Measurements from ENCODE around the gene PCMT1. TPM values are rescaled to one million over a fixed set of nuclear protein-coding genes. Genes with fewer than 3 reads are reported as not detected.
"Not testable (repeated sequence)": the region's sequence is repeated elsewhere in the genome, so short reads cannot be mapped to it uniquely, and the experiment has no call there.

Gene PCMT1
- total RNA-seq, 1 donor from 2014 or later = 171 TPM

GRCh38 chr6:149846321-149846720 lies 96.8 kb downstream of the PCMT1 start:
- ATAC-seq (no peak), DNase-seq (no peak)
- intact Hi-C loops (cut with micrococcal nuclease) = no loop called here

DNA sequence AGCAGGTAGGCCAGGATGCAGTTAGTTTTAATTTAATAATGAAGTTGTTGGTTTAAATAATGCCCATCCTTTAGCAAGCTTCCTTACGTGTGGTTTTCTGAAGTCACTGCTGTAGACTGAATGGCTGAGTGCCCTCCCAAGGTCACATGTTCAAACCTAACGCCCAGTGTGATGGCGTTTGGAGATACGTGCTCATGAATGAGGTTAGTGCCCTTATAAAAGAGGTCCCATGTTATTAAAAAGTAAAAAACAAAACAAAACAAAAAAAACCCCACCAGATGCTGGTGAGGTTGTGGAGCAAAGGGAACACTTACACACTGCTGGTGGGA lies 98.4 kb downstream of the PCMT1 start:
- no peak for DNase-seq
- intact Hi-C loops (cut with micrococcal nuclease) = no loop called here
- ATAC-seq = no peak

GRCh38 chr6:149848343-149848742 lies 98.8 kb downstream of the PCMT1 start:
- ATAC-seq; intact Hi-C loops (cut with micrococcal nuclease); DNase-seq: not testable (repeated sequence)

DNA sequence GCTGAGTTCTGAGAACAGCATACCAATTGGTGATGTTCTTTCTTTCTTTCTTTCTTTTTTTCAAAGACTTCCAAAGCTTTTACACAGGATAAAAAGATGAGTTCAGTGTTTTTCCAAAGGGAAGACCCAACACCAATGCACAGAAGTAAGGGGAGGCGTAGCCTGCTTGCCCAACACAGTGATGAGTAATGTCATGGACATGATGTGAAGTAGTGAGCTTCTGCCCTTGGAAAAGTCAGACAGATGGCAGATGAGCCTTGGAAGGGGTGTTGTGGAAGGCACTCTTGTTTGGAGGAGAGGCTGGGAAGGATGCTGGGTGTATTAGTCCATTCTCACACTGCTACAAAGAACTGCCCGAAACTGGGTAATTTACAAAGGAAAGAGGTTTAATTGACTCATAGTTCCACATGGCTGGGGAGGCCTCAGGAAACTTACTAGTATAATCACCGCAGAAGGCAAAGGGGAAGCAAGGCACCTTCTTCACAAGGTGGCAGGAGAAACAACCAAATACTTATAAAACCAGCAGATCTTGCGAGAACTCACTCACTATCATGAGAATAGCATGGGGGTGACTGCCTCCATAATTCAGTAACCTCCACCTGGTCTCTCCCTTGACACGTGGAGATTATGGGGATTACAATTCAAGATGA lies 102.0 kb downstream of the PCMT1 start:
- intact Hi-C loops (cut with micrococcal nuclease) = no loop called here
- DNase-seq = no peak
- ATAC-seq = no peak

DNA sequence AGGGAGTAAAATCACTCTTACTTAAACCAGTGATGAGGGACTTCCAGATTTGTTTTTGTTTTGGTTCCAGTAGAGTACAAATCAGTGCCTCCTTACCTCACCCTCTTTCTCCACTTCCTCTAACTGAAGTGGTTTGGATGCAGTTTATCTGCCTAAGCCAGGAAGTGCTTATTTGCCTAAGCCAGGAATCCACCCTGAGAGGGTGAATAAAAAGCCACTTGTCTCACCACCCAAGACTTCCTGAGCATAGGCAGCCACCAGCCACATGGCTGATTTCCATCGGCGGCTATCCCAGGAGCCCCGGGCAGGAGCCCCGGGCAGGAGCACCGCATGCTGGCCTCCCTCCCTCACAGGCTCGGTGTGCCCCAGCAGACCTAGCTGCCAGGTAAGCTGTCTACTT lies 102.6 kb downstream of the PCMT1 start:
- intact Hi-C loops (cut with micrococcal nuclease) = no loop called here
- DNase-seq = no peak
- ATAC-seq = peak; percentile 84

GRCh38 chr6:149852881-149853280 lies 103.3 kb downstream of the PCMT1 start:
- no peak for ATAC-seq
- no peak for DNase-seq
- intact Hi-C loops (cut with micrococcal nuclease) = no loop called here

GRCh38 chr6:149854017-149854416 lies 104.5 kb downstream of the PCMT1 start:
- DNase-seq; ATAC-seq; intact Hi-C loops (cut with micrococcal nuclease): not testable (repeated sequence)

DNA sequence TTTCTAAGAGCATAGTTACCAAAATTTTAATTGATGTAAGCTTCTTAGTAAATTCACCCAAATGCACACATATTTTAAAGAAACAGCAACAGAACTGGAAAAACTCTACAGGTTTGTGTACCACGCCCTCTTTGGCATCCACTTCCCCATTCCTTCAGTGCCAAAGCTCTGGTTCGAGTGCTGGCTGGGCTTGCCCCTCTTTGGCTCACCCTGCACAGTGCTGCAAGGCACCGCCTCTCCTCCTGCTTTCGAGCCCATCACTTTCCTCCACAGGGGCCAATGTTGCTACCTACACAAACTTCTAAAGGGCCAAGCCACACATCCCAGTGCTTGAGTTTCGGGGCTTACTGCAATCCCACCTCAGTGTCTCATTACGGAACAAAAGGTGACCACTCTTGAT lies 105.0 kb downstream of the PCMT1 start:
- DNase-seq (no peak), ATAC-seq (no peak)
- intact Hi-C loops (cut with micrococcal nuclease) = no loop called here

DNA sequence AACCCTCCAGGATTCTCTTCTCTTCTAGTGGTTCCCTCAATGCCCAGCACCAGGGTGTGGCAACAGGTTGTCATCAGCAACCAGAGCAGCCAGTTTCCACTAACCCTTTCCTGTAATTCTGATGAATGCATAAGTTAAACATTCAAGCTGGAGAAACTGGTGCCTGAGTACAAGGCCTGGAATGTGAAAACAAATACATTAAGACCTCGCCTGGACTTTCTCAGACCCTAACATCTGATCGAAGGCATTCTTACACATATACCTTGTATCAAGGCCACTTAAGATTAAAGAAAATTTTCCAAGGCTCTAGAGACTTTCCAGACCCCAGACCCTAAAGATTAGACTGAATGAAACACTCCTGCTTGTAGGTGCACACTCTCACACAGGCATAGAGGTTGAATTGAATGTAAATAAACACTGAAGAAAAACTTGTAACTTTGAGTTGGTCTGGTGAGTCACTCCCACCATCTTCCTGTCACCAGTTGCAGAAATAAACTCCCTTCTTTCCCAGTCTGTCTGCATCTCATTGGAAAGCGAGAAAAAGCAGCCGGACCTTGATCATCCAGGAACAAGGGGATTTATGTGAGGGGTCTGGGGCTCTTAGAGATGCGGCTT lies 105.6 kb downstream of the PCMT1 start:
- DNase-seq (no peak), ATAC-seq (no peak)
- intact Hi-C loops (cut with micrococcal nuclease) = no loop called here

DNA sequence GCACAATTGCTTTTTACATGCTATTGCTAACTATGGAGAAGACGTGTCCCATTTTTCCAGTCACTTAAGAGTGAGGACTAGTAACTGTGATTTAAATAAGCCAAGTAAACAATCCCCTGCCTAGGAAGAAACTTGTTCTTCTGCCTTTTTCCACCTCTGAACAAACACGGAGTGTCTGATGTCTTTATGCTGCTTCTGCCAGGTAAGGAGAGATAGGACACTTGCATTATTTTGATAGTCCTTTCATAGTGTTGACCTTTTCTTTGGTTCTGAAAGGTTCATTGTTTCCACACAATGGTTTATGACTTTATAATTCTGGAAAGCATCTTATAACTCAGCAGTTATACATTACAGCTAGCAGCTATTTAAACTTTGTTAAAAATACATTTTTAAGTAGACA lies 106.2 kb downstream of the PCMT1 start:
- intact Hi-C loops (cut with micrococcal nuclease) = no loop called here
- ATAC-seq (no peak), DNase-seq (no peak)

- DNase-seq (no peak), ATAC-seq (no peak)
- intact Hi-C loops (cut with micrococcal nuclease) = no loop called here
Measured at GRCh38 chr6:149856256-149856994, 106.9 kb downstream of the PCMT1 start.

DNA sequence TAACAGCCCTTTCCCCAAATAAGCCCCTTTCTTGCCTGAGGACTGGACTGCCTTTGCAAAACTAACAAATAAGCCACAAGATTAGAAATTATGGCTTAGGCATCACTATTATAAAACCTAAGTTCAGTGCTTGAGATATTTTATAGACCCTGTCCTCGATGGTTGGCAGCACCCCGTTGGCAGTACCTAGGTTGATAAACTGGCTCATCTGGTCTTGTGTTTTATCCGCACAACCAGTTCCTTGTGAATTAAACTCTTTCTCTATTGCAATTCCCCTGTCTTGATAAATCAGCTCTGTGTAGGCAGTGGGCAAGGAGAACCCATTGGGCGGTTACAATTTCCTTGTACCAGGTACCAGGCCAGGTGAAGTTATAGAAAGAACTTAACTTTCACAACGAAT lies 108.0 kb downstream of the PCMT1 start:
- intact Hi-C loops (cut with micrococcal nuclease) = no loop called here
- no peak for ATAC-seq
- DNase-seq = no peak

- intact Hi-C loops (cut with micrococcal nuclease) = no loop called here
- no peak for DNase-seq
- no peak for ATAC-seq
Measured at GRCh38 chr6:149859368-149859767, 109.8 kb downstream of the PCMT1 start.

DNA sequence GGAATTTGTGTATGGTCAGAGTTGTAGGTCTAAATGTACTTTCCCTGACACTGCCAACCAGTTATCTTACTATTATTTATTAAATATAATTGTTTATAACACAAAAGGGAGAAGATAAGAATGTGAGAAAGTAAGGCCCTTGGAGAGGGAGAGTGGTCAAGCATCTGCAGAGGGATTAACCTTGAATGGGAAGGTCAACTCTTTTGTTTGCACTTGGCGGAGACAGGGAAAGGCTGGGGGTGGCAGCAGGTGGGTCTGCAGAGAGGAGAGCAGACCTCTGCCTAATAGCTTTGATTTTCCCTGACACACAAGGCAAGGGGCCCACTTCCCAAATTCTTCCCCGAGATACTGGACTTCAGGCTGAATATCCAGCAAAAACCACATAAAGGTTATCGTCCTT lies 110.4 kb downstream of the PCMT1 start:
- ATAC-seq = no peak
- intact Hi-C loops (cut with micrococcal nuclease) = no loop called here
- no peak for DNase-seq

- DNase-seq (no peak), ATAC-seq (no peak)
- intact Hi-C loops (cut with micrococcal nuclease) = no loop called here
Measured at GRCh38 chr6:149860513-149860833, 110.9 kb downstream of the PCMT1 start.

Other genes with a start within 250 kb of the PCMT1 start
- 15.6 TPM for gene PPIL4, start 203.7 kb upstream of the PCMT1 start, total RNA-seq
- 55.2 TPM for gene GINM1, start 183.4 kb upstream of the PCMT1 start, total RNA-seq
- gene KATNA1, start 101.0 kb upstream of the PCMT1 start, total RNA-seq = 9.5 TPM
- 12.2 TPM for gene LATS1, start 31.6 kb upstream of the PCMT1 start, total RNA-seq
- 30.1 TPM for gene NUP43, start 3.2 kb upstream of the PCMT1 start, total RNA-seq
- gene LRP11, start 114.6 kb downstream of the PCMT1 start, total RNA-seq = 21.5 TPM
- 0.79 TPM for gene RAET1E, start 148.4 kb downstream of the PCMT1 start, total RNA-seq
- 0.32 TPM for gene RAET1G, start 173.4 kb downstream of the PCMT1 start, total RNA-seq
- 0.84 TPM for gene ULBP2, start 192.3 kb downstream of the PCMT1 start, total RNA-seq
- gene ULBP1, start 214.2 kb downstream of the PCMT1 start, total RNA-seq = 0.17 TPM